BE2C (cell line): ENCODE results near the gene SLC16A8.

Experiments used
- DNase-seq: peaks from one replicate; pipeline ENCODE4 v3.0.0-alpha.2; 2020
- H3K27me3 ChIP-seq: fragments of 250-450 bp; sonication (Bioruptor Pico); 2 replicates; pipeline ENCODE4 v1.5.1; 2020; ENCODE audit warnings: mild to moderate bottlenecking
- H3K36me3 ChIP-seq: fragments of 250-450 bp; sonication (Bioruptor Pico); 2 replicates; pipeline ENCODE4 v1.5.1; 2020; ENCODE audit warnings: mild to moderate bottlenecking
- H3K4me1 ChIP-seq: fragments of 250-450 bp; sonication (Bioruptor Pico); 2 replicates; pipeline ENCODE4 v1.5.1; 2020
- H3K4me3 ChIP-seq: 2 replicates; pipeline ENCODE4 v1.5.1; 2011; ENCODE audit warnings: low read depth, low read length
- H3K9me3 ChIP-seq: fragments of 250-450 bp; sonication (Bioruptor Pico); 2 replicates; pipeline ENCODE4 v1.5.1; 2020
- TF ChIP-seq, protein P1 (sequence below): IDR thresholded peaks from 2 replicates; pipeline ENCODE4 v1.5.1; 2012; ENCODE audit warnings: mild to moderate bottlenecking, low read depth, low read length

SLC16A8 gene

DNA sequence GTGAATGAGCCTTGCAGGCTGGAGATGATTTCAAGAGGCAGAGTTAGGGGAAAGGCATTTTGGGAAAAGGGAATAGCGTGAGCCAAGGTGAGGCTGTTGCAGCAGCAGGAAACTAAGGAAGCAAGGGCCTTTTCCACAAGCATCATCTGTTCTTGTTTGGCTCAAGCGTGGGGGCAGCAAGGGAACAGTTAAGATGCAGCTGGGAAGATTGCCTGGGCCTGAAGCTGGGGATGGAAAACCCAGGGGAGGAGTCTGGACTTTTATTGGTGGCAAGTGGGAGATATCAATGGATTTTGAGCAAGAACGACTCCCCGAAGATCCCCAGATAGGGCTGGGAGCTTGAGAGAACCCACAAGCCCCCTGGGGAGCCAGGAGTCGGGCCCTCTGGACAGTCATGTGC lies 54.1 kb downstream of the SLC16A8 start:
- DNase-seq: no peak
- Histone ChIP-seq H3K36me3 (no peaks in the 10 kb centered on the region), H3K9me3 (no peaks in the 10 kb centered on the region), H3K4me1 (peaks cover 2% of the 10 kb centered on the region; the same call in 1 of the 2 replicates), H3K27me3 (no peaks in the 10 kb centered on the region), H3K4me3 (no peak overlapping the region)
- TF ChIP-seq, protein P1, sequence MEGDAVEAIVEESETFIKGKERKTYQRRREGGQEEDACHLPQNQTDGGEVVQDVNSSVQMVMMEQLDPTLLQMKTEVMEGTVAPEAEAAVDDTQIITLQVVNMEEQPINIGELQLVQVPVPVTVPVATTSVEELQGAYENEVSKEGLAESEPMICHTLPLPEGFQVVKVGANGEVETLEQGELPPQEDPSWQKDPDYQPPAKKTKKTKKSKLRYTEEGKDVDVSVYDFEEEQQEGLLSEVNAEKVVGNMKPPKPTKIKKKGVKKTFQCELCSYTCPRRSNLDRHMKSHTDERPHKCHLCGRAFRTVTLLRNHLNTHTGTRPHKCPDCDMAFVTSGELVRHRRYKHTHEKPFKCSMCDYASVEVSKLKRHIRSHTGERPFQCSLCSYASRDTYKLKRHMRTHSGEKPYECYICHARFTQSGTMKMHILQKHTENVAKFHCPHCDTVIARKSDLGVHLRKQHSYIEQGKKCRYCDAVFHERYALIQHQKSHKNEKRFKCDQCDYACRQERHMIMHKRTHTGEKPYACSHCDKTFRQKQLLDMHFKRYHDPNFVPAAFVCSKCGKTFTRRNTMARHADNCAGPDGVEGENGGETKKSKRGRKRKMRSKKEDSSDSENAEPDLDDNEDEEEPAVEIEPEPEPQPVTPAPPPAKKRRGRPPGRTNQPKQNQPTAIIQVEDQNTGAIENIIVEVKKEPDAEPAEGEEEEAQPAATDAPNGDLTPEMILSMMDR: no peak

DNA sequence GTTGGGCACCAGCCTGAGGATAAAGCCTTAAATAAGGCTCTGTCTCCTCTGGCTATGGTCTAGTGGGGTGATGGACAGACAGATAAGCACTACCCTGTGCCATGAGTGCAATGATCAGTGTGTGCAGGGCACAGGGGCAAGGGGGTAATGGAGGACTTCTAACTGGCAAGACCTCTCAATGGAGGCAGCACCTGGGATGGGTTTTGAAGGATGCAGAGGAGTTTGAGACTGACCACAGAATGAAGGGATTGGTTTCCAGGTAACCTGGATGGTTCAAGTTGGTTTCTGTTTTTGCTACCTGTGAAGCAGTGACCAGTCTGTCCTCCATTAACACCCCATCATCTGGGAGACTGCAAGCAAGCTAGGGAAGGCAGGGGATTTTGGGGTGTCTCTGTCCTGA lies 54.6 kb downstream of the SLC16A8 start:
- no peak for DNase-seq
- H3K9me3 ChIP-seq: no peaks in the 10 kb centered on the region

DNA sequence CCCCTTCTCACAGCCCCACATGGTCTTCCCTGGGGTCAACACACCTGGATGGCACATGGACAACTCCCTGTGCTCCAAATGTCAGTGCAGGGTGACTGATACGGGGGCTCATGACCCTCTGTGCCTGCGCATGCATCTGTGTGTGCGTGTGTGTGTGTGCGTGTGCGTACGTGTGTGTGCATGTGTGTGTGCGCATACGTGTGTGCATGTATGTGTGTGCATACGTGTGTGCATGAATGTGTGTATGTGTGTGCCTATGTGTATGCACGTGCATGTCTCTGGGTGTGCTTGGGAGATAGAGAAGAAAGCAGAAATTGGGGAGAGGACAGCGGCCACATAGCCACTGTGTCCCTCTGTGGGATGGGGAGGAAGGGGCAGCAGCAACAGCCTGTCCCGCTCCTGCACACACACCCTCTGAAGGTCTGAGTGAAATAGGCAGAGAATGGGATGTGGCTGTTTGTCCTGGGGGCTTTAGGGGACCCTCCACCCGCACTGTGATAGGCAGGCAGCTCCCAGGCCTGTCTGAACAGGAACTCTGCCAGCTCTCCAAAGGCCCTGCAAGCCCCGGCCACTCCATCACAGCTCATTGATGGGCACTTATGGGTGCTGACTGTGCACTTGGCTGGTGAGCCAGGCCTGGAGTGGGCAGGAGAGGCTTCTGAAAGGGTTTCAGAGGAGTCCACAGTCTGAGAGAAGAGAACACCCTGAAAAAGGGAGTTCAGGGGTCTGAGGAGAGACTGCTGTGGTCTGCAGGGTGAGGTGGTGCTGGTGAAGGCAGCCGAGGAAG lies 55.4 kb downstream of the SLC16A8 start:
- Histone ChIP-seq H3K9me3 (no peaks in the 10 kb centered on the region), H3K4me3 (no peak overlapping the region), H3K36me3 (no peaks in the 10 kb centered on the region), H3K4me1 (0 out of 2 replicates have a peak, but pooled peaks cover 2% of the 10 kb centered on the region), H3K27me3 (no peaks in the 10 kb centered on the region)
- DNase-seq: no peak
- TF ChIP-seq, protein P1: no peak

More for the DNA sequence above, 54.6 kb downstream of the SLC16A8 start:
- TF ChIP-seq, protein P1: no peak
- no peaks in the 10 kb centered on the region for H3K36me3 ChIP-seq
- no peak overlapping the region for H3K4me3 ChIP-seq
- no peaks in the 10 kb centered on the region for H3K27me3 ChIP-seq
- 0 out of 2 replicates have a peak, but pooled peaks cover 2% of the 10 kb centered on the region for H3K4me1 ChIP-seq
